GM12891 (cell line): Measurements from ENCODE around the gene FAM184A.

Experiments
- PAX5 ChIP-seq: IDR thresholded peaks from 2 replicates; pipeline ENCODE4 v1.6.1; 2011; ENCODE audit warnings: low read length, moderate library complexity, mild to moderate bottlenecking; ENCODE audit not compliant: insufficient read depth, severe bottlenecking
- POLR2A ChIP-seq: IDR thresholded peaks from 2 replicates; pipeline ENCODE4 v1.6.1; 2011; ENCODE audit warnings: low read depth, low read length, control low read depth
- POLR2AphosphoS5 ChIP-seq: IDR thresholded peaks from 2 replicates; pipeline ENCODE4 v1.6.1; 2011; ENCODE audit warnings: low read depth, low read length, control low read depth
- SPI1 ChIP-seq: IDR thresholded peaks from 2 replicates; pipeline ENCODE4 v1.6.1; 2011; ENCODE audit warnings: low read depth, low read length, control low read depth
- TAF1 ChIP-seq: IDR thresholded peaks from 2 replicates; pipeline ENCODE4 v1.6.1; 2011; ENCODE audit warnings: low read depth, low read length, control low read depth

DNA sequence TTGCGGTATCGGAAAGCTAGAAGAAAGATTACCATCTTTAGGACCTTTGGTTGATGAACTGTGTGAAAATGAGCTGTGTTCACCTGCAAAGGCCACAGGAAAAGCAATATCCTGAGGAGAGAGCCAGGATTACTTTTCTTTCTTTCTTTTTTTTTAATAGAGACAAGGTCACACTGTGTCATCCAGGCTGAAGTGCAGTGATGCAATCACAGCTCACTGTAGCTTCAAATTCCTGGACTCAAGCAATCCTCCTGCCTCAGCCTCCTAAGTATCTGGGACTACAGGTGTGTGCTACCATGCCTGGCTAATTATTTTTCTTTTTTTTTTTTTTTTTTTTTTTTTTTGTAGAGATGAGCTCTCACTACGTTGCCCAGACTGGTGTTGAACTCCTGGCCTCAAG lies 17.2 kb downstream of the FAM184A start:
- TF ChIP-seq POLR2A (no peak), POLR2AphosphoS5 (no peak), SPI1 (no peak), TAF1 (no peak), PAX5 (no peak)
